GM12872 (cell line): Measurements from ENCODE around the gene POGLUT3.

Source experiments
- TF ChIP-seq, protein P1 (sequence below): IDR thresholded peaks from 3 replicates; pipeline ENCODE4 v1.5.1; 2011; ENCODE audit warnings: low read depth, mild to moderate bottlenecking, low read length, moderate library complexity; ENCODE audit not compliant: insufficient read depth

Gene POGLUT3

DNA sequence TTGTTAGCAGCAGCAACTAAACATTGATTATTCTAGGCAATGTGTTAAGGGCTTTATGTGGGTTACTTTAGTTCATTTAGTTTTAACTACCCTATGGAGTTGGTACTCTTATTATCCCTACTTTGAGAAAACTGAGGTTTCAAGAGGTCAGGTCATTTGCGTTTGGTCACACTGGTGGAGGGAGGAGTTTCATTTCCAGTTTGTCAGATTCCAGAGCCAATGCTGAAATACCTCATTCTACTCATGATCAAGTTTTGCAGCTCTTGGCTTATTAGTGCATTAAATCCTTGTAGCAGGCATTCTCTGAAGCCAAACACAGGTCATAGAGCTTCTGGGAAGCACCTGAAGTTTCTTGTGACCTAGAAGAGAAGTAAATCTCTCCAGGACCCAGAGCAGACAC is 24.1 kb upstream of the POGLUT3 start:
- TF ChIP-seq, protein P1, sequence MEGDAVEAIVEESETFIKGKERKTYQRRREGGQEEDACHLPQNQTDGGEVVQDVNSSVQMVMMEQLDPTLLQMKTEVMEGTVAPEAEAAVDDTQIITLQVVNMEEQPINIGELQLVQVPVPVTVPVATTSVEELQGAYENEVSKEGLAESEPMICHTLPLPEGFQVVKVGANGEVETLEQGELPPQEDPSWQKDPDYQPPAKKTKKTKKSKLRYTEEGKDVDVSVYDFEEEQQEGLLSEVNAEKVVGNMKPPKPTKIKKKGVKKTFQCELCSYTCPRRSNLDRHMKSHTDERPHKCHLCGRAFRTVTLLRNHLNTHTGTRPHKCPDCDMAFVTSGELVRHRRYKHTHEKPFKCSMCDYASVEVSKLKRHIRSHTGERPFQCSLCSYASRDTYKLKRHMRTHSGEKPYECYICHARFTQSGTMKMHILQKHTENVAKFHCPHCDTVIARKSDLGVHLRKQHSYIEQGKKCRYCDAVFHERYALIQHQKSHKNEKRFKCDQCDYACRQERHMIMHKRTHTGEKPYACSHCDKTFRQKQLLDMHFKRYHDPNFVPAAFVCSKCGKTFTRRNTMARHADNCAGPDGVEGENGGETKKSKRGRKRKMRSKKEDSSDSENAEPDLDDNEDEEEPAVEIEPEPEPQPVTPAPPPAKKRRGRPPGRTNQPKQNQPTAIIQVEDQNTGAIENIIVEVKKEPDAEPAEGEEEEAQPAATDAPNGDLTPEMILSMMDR = no peak

DNA sequence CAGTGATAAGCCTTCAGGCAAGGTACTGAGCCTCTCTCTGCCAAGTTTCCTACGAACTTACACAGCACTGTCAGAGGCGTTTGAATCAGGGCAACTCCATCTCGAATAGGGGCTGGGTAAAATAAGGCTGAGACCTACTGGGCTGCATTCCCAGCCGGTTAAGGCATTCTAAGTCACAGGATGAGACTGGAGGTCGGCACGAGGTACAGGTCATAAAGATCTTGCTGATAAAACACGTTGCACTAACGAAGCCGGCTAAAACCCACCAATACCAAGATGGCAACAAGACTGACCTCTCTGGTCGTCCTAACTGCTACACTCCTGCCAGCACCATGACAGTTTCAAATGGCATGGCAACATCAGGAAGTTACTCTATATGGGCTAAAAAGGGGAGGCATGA is 20.4 kb upstream of the POGLUT3 start:
- TF ChIP-seq, protein P1 = no peak

DNA sequence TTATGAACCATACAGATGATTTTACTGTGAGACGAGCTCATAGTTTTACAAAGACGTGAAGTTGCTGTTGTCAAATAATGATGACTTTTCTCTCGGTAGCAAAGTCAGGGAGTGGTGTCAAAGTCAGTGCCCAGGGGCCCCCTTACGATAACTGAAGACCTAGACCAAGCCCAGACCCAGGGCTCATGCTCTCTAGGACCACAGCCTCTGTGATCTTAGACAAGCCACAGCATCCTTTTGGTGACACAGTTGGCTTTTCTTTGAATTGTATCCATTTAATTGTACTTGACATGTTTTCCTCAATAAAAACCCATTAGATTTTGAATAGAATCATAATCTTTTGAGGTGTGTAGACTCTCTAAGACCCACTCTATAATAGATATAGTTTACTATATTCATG is 17.9 kb upstream of the POGLUT3 start:
- TF ChIP-seq, protein P1 = no peak

DNA sequence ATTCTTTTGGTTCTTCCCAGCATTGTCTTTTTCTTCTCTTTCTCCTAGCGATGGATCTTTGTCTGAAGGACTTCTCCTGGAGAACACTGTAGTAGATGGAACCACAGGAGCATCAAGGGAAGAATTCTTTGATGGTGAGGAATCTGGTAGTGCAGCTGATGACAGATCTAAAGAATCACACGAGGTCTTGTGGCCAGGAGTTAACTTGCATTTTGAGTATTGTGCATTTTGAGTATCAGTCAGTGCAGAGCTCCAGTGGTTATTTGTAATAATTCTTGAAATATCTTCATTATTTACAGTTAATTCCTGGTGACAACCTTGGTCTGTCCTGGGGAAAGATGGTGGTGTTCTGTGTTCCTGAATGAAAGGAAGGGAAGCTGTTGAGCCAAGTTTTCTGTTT is 14.5 kb upstream of the POGLUT3 start:
- TF ChIP-seq, protein P1 = no peak

DNA sequence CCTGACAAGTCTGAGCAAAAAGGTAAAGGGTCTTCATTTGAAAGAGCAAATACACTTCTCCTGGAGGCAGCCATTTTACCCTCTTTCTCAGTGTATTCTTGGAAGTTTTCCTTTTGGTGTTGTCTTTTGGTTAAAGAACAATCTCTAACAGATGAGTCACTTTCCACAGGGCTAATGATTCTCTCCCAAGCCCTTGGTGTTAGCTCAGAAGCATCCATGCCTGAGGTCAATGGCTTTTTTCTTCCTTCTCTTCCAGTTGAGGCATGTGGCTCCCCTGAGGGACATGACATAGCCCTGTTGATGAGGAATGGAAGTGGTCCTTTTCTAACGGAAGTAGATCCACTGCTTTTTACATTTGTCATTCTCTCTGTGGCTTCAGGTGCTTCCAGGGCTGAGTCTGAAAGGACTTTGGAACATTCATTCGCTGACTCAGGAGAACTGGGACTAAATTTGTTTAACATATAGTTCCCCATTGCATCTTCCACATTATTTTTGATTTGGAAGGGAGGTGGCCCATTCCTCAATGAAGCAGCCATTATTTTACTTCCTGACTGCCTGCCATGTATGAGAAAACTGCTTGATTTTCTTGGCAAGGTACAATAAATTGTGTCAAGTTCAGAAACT is 13.8 kb upstream of the POGLUT3 start:
- TF ChIP-seq, protein P1 = no peak

DNA sequence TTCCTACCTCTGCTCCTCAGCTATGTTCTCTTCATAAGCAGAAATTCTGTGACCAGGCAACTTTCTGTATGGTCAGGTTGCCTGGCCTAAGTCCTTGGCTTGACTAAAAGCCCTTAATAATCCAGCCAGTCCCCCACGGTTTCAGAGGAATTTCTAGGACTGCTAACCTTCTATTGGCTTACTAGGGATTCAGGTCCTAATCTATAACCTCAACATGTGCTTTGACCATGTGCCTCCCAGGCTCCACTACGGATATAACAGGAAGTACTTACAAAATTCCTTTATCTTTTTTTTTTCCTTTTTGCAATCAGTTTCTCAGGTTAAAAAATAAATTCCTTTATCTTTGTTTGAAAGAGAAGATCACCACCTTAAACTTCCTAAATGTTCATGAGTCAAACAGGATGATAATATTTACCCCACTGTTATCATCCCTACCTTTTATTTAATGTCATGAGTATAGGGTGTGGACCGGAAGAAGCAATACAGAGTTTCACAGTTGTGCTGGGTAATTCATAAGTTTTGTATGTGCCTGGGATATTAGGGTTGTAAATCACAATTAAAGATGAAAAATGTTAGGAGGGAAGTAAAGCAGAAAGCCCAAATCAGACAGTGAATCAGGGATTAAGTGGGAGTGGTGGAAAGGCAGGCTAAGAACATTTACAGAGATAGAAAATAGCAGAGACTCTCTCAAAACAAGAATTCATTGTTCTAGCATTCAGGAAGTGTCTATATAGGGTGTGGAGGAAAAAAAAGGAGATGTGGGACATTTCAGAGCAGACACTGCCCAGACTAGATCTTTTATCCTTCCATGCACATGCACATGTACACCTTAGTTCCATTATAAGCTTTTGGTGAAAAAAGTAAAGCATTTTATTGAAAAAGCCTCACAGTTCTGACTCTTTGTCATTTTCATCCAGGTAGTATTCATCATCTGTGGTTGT is 10.7 kb upstream of the POGLUT3 start:
- TF ChIP-seq, protein P1 = no peak

DNA sequence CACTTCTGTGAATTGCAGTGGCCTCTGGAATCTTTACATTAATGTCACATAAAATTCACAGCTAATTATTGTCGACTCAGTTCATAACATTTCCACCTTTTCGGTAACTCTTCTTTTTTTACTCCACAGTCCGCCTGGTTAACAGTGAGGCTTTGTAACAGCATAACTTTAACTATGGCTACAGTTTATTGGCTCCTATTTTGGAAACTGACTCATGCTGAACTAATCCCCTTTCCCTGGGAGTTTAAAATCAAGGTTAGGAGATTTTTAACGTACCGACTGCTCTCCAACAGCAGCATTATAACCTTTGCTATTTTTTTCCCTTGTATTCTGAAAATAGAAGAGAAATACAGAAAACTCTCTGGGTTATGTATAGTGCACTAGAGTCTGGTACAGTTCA is 3.2 kb upstream of the POGLUT3 start:
- TF ChIP-seq, protein P1 = no peak
